ENCODE results near the gene WNK2.
A peak's percentile ranks its signal among the peaks of the same experiment; 100 is the strongest.
"Not testable (repeated sequence)": the region's sequence is repeated elsewhere in the genome, so short reads cannot be mapped to it uniquely, and the experiment has no call there.

WNK2 gene

DNA sequence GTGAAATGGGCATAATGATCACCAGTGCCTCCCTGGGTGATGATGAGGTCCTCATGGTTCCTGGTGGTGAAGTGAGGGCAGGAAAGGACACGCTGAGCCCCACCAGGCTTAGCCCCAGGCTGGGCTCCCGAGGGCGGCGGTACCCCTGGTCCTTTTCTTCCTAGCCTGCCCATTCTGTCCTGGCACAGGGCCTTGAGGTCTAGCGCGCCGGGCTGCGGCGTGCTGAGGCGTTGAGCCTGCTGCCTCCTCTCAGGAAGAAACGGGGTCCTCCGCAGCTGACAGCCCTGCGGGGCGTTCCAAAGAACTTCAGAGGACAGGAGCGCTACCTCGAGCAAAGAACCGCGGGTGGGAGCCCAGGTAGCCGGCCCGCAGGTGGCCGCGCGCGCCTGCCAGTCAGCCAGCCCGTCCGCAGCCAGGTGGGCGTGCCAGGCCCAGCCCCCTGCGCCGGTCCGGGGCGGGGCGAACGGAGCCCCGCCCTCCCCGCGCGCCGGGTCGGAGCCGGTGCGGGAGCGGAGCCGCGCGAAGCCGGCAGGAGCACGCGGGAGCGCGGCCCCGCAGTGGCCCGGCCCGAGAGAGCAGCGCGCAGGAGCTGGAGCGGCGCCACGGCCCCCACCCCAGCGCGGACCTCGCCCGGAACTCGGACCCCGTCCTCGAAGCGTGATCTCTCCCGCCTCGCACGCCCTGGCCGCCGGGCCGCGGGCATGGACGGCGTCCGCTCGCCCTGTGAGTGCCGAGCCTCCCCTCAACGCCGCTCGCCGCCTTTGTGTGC is at the start of gene WNK2:
Gene WNK2, plus strand, starts transcription at position 477 of the 769 bp plus-strand sequence. CDS start 791 bp downstream, outside the sequence.
- peak; percentile 36 for DNase-seq

GRCh38 chr9:93134740-93135444 is 49.0 kb upstream of the WNK2 start:
- no peak for DNase-seq

DNA sequence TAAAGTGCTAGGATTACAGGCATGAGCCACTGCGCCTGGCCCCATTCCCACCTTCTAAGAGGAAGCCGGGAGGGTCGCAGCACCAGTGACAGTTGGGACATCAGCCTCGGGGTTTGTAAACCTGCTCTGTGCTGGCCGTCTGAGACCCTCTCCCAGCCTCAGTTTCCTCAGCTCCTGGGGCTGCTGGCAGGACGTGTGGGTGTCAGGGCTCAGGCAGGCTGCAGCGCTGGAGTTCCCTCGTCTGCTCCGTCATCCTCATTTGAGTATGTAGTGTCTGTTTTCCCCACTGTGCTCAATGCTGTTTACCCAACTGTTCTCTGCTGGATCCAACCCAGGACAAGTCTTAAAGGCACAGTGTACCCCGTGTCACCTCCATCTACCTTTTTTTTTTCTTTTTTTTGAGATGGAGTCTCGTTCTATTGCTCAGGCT is 47.9 kb upstream of the WNK2 start:
- DNase-seq: no peak

- DNase-seq: no peak
These were observed 46.6 kb upstream of the WNK2 start for GRCh38 chr9:93137362-93137761.

GRCh38 chr9:93138171-93138764 is 45.7 kb upstream of the WNK2 start:
- no peak for DNase-seq

GRCh38 chr9:93139365-93140182 is 44.4 kb upstream of the WNK2 start:
- no peak for DNase-seq

DNA sequence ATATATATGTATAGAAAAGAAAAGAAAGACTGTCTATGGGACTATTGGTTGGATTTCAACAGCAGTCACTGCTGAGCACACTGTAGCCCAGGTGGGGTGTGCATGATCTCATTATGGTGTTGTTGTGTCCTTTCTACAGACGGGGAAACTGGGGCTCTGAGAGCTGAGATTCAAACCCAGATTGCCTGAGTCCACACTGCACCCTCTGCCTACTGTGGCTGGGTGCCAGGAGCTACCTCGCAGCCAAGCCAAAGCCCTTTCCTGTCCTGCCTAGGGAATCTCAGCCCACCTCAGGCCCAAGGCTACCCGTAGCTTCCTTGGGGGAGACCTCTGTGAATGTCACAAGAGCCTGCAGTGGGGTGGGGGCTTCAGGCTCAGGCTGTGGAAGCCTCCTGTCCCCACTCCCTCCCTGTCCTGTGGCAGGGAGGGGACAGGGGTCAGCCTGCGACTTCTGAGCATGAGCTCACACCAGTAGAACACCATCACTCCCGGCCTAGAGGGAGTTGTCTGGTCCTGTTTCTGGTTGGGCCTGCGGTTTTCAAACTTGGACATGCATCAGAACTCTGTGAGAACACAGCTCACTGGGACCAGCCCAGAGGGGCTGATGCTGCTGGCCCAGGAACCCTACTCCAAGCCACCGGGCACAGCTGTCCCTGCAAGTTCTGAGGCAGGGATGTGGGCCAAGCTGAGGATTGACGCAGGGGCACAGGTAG is 42.0 kb upstream of the WNK2 start:
- DNase-seq: no peak

DNA sequence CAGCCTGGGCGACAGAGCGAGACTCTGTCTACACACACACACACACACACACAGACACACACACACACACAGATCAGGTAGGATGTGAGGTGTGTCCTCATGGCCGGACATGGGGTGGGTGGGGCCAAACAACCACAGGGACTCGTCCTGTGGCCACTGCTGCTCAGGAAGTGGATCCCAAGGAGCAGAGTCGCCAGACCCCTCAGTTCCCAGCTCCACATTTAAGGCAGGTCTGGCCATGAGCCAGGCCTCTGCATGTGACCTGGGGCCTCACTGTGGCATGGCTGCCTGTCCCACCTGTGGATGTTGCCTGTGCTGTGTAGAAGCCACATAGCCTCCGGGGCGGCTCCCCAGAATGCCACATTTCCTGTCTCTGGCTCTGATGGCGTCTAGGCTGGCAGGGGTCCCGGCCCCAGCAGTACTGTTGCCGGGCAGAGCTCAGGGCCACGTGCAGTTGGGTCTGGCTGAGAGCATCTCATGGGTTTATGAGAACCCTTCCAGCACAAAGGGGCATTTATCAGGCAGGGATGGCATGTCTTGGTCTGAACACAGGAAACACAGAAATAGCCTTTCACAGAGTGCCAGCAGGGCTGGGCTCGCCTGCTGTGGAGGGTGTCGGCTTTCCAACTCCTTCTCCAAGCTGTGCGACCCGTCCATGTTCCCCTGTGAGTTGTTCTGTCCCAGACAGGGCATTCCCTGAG is 40.0 kb upstream of the WNK2 start:
- peak; percentile 34 for DNase-seq

- not testable (repeated sequence) for DNase-seq
These were observed 37.2 kb upstream of the WNK2 start for GRCh38 chr9:93146696-93147095.

GRCh38 chr9:93147632-93148031 is 36.3 kb upstream of the WNK2 start:
- DNase-seq: no peak

DNA sequence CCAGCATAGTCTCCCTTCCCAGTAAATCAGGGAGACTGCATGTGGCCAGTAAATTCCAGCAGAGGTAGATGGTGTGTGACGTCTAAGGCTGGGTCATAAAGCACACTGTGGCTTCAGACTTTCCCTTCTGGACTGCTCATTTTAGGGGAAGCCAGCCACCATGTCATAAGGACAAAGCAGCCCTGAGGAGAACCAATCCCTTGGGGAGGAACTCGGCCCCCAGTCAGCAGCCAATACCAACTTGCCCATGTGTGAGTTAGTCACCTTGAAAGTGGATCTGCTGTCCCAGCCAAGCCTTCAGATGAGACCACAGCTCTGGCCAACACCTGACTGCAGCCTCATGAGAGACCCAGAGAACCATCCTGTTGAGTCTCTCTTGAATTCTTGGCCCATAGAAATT is 35.2 kb upstream of the WNK2 start:
- DNase-seq: no peak

GRCh38 chr9:93149361-93149760 is 34.6 kb upstream of the WNK2 start:
- no peak for DNase-seq

- DNase-seq: no peak
These were observed 32.7 kb upstream of the WNK2 start for GRCh38 chr9:93151097-93151784.

GRCh38 chr9:93154293-93154903 is 29.5 kb upstream of the WNK2 start:
- peak; percentile 59 for DNase-seq

GRCh38 chr9:93155716-93156474 is 28.0 kb upstream of the WNK2 start:
- no peak for DNase-seq

DNA sequence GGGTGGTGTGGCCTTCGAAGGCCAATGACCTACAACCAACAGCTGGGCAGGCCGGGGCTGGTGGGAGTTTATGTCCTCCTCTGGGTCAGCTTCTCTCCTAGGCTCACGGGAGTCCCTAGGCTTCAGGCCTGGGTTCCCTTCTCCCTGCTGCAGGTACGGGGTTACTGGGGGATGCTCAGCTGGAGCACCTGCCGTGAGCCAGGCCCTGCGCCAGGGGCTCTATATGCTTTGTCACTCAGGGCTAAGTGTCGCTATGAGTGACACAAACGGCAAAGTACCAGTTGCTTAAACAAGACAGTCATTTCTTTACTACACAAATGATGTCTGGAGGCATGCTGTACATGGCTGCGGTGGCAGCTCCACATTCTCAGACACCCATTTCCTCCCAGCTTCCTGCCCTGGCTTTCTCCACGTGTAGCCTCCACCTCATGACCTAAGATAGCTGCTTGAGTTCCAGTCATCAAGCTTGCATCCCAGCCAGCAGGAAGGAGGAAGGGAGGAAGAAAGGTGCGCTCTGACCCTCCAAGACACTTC is 27.4 kb upstream of the WNK2 start:
- DNase-seq: no peak

GRCh38 chr9:93159601-93160471 is 24.1 kb upstream of the WNK2 start:
- DNase-seq: peak; percentile 85

DNA sequence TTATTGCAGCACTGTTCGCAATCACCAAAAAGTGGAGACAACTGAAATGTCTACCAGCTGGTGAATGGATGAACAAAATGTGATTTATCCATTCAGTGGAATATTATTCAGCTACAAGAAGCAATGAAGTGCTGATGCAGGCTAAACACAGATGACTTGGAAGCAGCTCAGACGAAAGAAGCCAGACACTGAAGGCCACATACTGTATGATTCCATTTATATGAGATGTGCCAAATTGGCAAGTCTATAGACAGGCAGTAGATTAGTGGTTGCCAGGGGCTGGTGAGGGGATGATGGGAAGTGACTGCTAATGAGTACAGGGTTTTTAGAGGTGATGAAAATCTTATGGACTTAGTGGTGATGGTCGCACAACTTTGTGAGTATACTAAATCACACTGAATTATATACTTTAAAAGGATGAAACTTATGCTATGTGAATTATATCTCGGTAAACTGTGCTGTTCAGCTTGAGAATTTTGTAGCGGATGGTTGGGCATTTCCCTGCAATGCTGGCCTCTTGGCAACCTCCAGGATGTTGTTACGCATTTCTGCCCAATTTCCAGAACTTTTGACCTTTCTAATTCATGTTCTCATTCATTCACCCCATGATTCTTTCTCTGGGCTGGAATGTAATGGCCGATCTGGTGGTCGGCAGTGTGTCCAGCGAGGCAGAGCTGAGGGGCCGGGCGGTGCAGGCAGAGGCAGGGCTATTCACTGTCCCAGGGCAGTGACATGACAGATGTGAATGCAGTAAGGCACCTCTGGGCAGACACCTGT is 22.0 kb upstream of the WNK2 start:
- no peak for DNase-seq

Measured in hematopoietic multipotent progenitor cell treated with erythropoietin and hydrocortisone succinate and interleukin-3 and kit ligand, for 6 days (in vitro differentiated cells).